Dedifferentiated amniotic fluid mesenchymal stem cell (primary cell): ENCODE results near the gene SREBF1.

Experiments
- DNase-seq: peaks from one replicate; pipeline ENCODE4 v3.0.0-alpha.2; 2016; ENCODE audit errors: extremely low spot score

Gene SREBF1

DNA sequence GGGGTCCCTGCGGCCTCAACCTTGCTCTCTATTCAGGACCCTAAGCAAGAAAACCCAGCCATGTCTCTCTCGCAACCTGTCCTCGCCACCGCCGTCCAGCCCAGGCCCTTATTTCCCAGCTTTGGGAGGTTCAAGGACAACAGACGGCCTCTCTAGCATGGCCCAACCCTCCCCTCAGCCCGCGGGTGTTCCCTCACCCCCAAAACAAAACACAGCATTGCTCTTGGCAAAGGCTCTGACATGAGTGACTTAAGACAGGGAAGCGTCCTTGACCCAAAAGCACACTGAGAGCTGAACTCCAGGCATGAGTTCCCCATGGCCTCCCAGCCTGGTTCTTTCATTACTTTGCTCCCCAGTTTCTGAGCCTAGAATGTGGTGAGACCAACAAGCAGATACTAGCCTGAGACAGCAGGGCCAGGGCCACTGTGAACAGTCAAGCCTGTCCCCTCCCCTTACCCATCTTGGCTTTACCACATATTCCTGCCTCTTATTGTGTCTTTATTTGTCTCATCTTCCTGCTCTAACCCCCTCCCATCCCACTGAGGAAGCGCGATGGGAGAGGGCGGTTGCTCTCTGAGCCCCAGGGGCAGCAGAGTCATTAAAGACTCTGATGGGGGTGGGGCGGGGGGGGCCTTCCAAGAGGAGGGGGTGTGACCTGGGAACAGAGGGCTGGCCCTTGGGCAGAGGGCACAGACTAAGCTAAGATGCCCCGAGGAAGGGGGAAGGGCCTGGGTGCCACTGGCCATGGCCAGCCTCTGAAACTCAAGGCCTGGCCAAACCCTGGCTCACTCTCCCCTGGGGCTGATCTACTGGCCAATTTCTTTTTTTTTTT is 11.8 kb downstream of the SREBF1 start:
- no peak for DNase-seq

DNA sequence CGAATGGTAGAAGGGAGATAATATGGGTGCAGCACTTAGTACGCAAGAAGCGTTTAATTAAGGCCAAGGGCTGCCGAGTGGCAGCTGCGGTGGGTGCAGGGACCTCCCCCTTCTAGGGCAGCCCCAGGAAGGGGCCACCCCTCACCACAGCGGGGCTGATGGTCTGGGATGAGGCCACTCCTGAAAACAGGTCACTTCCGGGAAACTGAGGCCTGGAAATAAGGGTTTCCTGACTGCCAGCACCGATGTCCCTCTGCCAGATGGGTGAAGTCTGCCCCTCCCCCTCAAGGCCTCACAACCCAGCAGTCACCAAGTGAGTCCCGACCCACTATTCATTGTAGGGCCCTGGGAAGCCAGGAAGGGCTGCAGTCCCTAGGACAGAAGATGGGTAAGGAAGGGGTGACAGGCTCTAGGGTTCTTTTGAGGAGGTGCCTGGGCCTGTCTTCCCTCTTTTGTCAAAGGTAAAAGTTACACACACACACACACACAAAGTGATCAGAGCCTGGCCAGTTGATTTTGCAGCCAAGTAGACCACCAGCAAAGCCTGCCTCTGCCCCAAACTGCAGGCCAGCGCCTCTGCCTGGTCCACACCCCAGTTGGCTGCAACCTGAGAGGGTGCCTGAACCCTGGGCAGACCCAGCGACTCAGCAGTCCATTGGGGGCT is 12.5 kb downstream of the SREBF1 start:
- no peak for DNase-seq

- DNase-seq = peak; percentile 45
Observed at GRCh38 chr17:17823433-17824118, 13.2 kb downstream of the SREBF1 start.

- DNase-seq = no peak
Observed at GRCh38 chr17:17822616-17823015, 14.2 kb downstream of the SREBF1 start.

DNA sequence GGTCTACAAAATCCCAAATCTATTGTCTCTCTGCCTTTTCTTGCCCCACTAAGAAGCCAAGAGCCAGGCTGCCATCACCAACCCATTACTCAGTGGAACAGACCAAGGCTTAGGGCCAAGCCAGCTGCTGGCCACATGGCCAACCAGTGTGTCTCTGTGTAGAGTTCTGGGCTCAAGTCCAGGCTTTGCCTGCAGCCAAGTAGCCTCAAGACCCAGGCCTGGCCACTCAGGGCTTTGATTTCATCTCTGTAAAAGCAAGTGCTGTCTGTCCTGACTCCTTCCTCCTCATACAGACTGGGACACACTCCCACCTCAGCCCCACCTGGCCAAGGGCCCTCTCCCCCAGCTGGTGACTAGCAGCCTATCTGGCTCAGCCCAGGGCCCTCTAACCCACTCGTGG is 14.6 kb downstream of the SREBF1 start:
- no peak for DNase-seq

- no peak for DNase-seq
Observed at GRCh38 chr17:17820463-17821158, 16.2 kb downstream of the SREBF1 start.

DNA sequence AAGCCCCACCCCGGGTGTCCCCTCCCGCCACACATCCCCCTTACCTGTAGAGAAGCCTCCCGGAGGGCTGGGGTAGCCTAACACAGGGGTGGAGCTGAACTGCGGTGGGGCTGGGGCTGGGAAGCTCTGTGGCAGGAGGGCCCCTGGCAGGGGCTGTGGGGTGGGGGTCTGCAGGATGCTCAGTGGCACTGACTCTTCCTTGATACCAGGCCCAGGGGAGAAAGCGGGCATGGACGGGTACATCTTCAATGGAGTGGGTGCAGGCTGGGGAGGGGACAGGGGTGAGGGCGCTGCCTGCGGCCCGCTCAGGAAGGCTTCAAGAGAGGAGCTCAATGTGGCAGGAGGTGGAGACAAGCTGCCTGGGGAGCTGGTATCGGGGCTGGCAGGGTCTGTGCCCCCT is 16.7 kb downstream of the SREBF1 start:
- no peak for DNase-seq

DNA sequence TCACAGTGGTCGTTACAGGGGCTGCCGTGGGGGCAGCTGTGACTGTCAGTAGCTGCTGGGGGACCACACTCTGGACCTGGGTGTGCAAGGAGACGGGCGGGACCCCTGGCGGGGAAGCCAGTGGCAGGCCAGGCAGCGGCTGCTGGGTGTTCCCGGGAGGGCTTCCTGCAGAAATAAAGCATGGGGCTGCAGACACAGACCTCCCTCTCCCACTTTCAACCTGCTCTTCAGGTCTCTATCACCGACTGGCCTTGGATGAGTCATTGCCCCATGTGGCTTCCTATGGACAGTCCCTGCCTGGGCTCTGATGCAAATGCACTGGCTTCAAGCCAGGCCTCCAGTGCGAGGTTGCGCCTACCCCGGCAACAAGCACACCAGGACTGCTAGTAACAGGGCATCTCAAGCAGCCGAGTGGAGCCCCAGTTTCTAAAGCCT is 17.2 kb downstream of the SREBF1 start:
- no peak for DNase-seq

DNA sequence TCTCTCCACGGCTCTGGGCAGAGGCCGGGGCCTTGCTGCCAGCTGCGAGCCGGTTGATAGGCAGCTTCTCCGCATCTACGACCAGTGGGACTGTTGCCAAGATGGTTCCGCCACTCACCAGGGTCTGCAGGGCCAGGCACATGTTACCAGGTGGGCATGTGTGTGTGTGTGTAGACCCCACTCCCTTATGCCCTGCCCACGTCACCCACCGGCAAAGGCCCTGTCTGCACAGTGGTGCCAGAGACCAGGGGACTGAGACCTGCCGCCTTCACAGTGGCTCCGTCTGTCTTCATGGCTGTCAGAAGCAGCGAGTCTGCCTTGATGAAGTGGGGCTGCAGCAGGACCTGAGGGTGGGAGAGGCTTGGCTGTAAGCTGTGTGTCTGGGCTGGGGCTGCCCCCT is 17.7 kb downstream of the SREBF1 start:
- DNase-seq = no peak

DNA sequence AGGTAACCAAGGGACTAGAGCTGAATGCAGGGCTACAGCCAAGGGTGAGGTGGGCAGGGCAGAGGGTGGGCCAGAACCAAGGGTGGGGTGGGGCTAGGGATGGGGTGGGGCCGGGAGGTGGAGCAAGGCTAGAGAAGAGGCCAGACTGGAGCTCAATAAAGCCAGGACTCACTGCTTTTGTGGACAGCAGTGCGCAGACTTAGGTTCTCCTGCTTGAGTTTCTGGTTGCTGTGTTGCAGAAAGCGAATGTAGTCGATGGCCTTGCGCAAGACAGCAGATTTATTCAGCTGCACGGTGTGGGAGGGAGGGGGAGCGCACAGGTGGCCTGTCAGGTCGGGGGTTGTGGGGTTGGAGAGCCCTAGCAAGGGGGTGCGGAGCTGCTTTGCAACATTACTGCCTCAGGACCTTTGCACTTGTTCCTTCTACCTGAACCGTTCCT is 18.7 kb downstream of the SREBF1 start:
- DNase-seq = no peak

- DNase-seq = no peak
Observed at GRCh38 chr17:17817552-17817947, 19.2 kb downstream of the SREBF1 start.

DNA sequence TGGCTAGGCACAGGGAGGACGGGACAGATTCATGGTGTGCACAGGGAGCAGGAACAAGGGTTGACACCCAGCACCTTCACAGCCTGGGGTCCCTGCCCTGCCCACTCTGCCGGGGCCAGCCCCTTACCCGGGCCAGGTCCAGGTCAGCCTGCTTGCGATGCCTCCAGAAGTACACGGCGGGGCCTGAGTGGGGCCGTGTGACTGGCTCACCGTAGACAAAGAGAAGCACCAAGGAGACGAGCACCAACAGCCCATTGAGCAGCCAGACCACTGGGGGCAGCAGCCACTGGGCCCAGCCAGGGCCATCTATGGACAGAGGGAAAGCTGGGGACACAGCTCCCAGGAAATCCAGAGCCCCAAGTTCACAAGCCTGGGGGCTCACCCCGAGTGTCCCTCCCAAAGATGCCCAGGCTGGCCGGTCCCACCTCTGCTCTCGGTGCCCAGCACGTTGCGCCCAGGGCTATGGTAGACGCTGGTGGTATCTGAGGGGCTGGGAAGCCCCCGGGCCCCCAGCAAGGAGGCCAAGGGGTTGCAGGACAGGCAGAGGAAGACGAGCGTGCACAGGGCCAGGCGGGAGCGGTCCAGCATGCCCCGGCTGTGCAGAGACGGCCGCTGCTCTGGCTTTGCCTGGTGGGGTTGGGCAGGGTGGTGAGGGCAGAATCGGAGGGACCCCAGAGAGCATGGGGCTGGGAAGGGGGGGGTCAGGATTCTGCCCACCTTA is 19.8 kb downstream of the SREBF1 start:
- DNase-seq = no peak

- no peak for DNase-seq
Observed at GRCh38 chr17:17816240-17816814, 20.5 kb downstream of the SREBF1 start.

- no peak for DNase-seq
Observed at GRCh38 chr17:17815436-17816200, 21.2 kb downstream of the SREBF1 start.

- DNase-seq = no peak
Observed at GRCh38 chr17:17815062-17815406, 21.8 kb downstream of the SREBF1 start.

- DNase-seq = no peak
Observed at GRCh38 chr17:17814162-17815061, 22.4 kb downstream of the SREBF1 start.

DNA sequence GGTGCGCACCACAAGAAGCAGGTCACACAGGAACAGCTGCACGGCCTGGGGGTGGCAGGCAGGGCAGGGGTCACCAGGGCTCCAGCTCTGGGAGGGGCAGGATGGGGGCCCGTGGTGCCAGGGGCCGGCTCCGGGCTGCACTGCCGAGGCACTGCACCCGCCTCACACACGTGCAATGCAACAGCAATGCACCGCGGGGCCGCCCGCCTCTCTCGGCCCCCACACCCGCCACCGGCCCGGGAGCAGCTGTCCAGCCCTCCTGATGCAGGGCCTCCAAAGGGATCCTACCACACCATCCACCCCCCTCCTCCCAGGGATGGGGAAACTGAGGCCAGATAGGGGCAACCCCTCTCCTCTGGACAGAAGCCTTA is 23.1 kb downstream of the SREBF1 start:
- no peak for DNase-seq

- DNase-seq = no peak
Observed at GRCh38 chr17:17813055-17813724, 23.6 kb downstream of the SREBF1 start.
